ENCODE measurements around the gene EEIG1.

EEIG1 gene

DNA sequence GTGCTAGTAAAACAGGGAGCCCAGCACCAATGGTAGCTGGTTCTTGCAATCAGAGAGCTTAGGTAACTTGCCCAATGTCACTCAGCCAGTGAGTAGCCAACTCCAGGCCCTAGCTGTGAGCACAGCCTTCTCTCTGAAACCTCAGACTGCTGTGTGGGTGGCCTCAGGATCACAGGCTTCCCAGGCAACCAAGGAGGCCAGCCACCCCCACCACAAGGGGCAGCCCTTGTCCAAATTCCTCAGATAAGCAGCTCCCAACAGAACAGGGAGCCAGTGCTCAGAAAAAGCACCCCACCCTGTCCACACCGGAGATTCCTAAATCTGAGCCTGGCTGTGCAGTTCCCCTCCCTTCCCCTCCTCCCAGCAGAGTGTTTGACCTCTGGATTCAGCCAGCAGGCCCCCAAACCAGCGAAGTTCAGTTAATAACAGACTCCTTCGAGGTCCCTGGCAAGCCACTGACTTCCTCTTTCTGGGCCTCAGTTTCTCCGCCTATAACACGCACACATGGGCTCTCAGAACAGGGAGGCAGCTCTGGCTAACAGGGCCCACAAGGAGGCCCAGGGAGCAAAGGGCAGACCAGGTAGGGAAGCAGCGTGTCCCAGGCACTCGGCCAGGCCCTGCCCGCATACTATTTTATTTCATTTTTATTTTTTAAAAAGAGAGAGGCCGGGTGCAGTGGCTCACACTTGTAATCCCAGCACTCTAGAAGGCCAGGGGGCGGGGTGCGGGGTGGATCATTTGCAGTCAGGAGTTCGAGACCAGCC is 2.7 kb downstream of the EEIG1 start:
- Histone ChIP-seq H4K20me1 (ENCODE audit: insufficient read depth, low read length) (peaks cover 20% of the 10 kb centered on the region; the same call in 1 of the 2 replicates), H3K9ac (ENCODE audit: low read length) (peak overlapping the region; percentile 39), H3K4me1 (ENCODE audit: low read length) (peaks cover 39% of the 10 kb centered on the region), H3K79me2 (ENCODE audit: low read length) (peaks cover 40% of the 10 kb centered on the region), H3K27ac (ENCODE audit: low read length) (peak overlapping the region; percentile 19; the same call in 1 of the 2 replicates), H3K9me3 (ENCODE audit: insufficient read depth, low read length) (no peaks in the 10 kb centered on the region), H3K4me2 (ENCODE audit: low read length) (peak overlapping the region; percentile 76), H3K36me3 (replicated peaks; ENCODE audit: low read depth, low read length) (no peaks in the 10 kb centered on the region), H2AFZ (ENCODE audit: low read depth, low read length) (no peak overlapping the region), H3K27me3 (ENCODE audit: low read depth, low read length) (no peaks in the 10 kb centered on the region), H3K4me3 (ENCODE audit: low read length) (peak overlapping the region; percentile 41)
- TF ChIP-seq EZH2phosphoT487 (IDR thresholded peaks at IDR 0.05; ENCODE audit: low read depth) = no peak
- TF ChIP-seq, protein P1, sequence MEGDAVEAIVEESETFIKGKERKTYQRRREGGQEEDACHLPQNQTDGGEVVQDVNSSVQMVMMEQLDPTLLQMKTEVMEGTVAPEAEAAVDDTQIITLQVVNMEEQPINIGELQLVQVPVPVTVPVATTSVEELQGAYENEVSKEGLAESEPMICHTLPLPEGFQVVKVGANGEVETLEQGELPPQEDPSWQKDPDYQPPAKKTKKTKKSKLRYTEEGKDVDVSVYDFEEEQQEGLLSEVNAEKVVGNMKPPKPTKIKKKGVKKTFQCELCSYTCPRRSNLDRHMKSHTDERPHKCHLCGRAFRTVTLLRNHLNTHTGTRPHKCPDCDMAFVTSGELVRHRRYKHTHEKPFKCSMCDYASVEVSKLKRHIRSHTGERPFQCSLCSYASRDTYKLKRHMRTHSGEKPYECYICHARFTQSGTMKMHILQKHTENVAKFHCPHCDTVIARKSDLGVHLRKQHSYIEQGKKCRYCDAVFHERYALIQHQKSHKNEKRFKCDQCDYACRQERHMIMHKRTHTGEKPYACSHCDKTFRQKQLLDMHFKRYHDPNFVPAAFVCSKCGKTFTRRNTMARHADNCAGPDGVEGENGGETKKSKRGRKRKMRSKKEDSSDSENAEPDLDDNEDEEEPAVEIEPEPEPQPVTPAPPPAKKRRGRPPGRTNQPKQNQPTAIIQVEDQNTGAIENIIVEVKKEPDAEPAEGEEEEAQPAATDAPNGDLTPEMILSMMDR (IDR thresholded peaks at IDR 0.05; ENCODE audit: low read depth, low read length) = no peak

DNA sequence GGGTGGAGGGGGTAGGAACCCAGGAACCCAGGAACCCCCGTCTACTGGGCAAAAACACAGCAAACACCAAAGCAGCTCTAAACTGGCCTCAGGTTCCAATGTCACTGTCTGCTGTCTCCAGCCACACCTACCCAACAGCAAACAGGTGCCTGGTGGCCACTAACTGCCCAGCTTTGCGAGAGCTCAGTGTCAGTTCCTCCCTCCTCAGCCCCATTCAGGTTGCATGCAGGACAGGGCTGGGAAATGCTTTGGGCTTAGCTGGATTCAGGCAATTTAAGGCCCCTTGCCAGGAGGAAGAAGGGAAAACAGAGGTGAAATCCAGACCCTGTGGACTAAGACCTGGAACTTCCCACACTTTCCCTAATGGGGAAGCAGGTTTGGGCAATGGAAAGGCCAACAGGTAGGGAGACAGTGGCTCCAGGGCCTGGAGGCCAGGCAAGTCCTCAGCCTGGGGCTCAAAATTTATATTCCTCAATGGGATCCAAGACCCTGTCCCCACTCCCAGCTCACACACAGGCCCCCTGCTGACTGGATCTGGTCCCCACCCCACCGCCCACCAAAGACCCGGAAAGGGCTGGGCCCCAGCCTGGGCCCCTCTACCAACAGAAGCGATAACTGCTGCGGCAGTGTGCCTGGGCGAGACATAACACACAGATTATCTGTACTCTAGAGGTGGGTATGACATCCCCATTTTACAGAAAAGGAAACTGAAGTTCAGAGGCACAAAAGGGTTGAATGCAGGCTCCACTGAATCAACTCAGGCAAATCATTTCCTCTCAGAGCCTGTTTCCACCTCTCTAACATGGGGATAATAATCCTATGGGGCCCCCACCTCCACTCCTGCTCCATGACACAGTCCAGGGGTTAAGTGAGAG is 3.5 kb downstream of the EEIG1 start:
- Histone ChIP-seq H3K9ac (ENCODE audit: low read length) (peak overlapping the region; percentile 39), H3K4me1 (ENCODE audit: low read length) (peaks cover 47% of the 10 kb centered on the region), H3K27ac (ENCODE audit: low read length) (peak overlapping the region; percentile 19; the same call in 1 of the 2 replicates), H3K27me3 (ENCODE audit: low read depth, low read length) (no peaks in the 10 kb centered on the region), H3K4me2 (ENCODE audit: low read length) (peak overlapping the region; percentile 76), H3K36me3 (replicated peaks; ENCODE audit: low read depth, low read length) (no peaks in the 10 kb centered on the region), H4K20me1 (ENCODE audit: insufficient read depth, low read length) (peaks cover 20% of the 10 kb centered on the region; the same call in 1 of the 2 replicates), H3K4me3 (ENCODE audit: low read length) (peak overlapping the region; percentile 41), H2AFZ (ENCODE audit: low read depth, low read length) (no peak overlapping the region), H3K9me3 (ENCODE audit: insufficient read depth, low read length) (no peaks in the 10 kb centered on the region), H3K79me2 (ENCODE audit: low read length) (peaks cover 48% of the 10 kb centered on the region)
- no peak for TF ChIP-seq EZH2phosphoT487 (IDR thresholded peaks at IDR 0.05; ENCODE audit: low read depth)
- TF ChIP-seq, protein P1 (IDR thresholded peaks at IDR 0.05; ENCODE audit: low read depth, low read length) = no peak

DNA sequence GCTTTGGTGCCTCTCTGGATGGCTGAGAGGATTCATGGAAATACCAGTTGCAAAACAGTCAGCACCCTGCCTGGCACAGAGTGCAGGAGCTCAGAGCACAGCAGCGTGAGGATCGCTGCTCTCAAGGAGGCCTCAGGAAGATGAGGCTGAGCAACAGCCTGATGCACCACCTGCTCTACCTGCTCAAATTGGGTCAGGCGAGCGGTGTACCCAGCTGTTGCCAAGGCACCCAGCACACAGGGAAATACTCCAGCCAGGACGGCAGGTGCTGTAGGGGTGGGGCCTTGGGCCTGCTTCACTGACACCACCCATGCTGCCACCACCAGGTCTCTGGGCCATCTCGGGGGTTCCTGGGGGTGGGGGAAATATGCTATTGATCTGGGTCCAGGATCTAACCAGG is 4.3 kb downstream of the EEIG1 start:
- Histone ChIP-seq H3K27me3 (ENCODE audit: low read depth, low read length) (no peaks in the 10 kb centered on the region), H2AFZ (ENCODE audit: low read depth, low read length) (no peak overlapping the region), H3K4me1 (ENCODE audit: low read length) (peaks cover 50% of the 10 kb centered on the region), H3K36me3 (replicated peaks; ENCODE audit: low read depth, low read length) (no peaks in the 10 kb centered on the region), H3K9ac (ENCODE audit: low read length) (no peak overlapping the region), H3K4me3 (ENCODE audit: low read length) (no peak overlapping the region), H3K9me3 (ENCODE audit: insufficient read depth, low read length) (no peaks in the 10 kb centered on the region), H3K27ac (ENCODE audit: low read length) (no peak overlapping the region), H3K79me2 (ENCODE audit: low read length) (peaks cover 55% of the 10 kb centered on the region), H4K20me1 (ENCODE audit: insufficient read depth, low read length) (peaks cover 20% of the 10 kb centered on the region; the same call in 1 of the 2 replicates), H3K4me2 (ENCODE audit: low read length) (no peak overlapping the region)
- TF ChIP-seq, protein P1 (IDR thresholded peaks at IDR 0.05; ENCODE audit: low read depth, low read length) = no peak
- no peak for TF ChIP-seq EZH2phosphoT487 (IDR thresholded peaks at IDR 0.05; ENCODE audit: low read depth)
